Activated T-cell treated with anti-CD3 and anti-CD28 coated beads, Interleukin-2, amount 50 U/mL, for 1 hour (primary cell): ENCODE data around the gene IFT81.
"Not testable (repeated sequence)": the region's sequence is repeated elsewhere in the genome, so short reads cannot be mapped to it uniquely, and the experiment has no call there.

Source experiments
- DNase-seq: peaks from one replicate; pipeline ENCODE4 v3.0.0-alpha.2; 2020

Gene IFT81, protein sequence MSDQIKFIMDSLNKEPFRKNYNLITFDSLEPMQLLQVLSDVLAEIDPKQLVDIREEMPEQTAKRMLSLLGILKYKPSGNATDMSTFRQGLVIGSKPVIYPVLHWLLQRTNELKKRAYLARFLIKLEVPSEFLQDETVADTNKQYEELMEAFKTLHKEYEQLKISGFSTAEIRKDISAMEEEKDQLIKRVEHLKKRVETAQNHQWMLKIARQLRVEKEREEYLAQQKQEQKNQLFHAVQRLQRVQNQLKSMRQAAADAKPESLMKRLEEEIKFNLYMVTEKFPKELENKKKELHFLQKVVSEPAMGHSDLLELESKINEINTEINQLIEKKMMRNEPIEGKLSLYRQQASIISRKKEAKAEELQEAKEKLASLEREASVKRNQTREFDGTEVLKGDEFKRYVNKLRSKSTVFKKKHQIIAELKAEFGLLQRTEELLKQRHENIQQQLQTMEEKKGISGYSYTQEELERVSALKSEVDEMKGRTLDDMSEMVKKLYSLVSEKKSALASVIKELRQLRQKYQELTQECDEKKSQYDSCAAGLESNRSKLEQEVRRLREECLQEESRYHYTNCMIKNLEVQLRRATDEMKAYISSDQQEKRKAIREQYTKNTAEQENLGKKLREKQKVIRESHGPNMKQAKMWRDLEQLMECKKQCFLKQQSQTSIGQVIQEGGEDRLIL

DNA sequence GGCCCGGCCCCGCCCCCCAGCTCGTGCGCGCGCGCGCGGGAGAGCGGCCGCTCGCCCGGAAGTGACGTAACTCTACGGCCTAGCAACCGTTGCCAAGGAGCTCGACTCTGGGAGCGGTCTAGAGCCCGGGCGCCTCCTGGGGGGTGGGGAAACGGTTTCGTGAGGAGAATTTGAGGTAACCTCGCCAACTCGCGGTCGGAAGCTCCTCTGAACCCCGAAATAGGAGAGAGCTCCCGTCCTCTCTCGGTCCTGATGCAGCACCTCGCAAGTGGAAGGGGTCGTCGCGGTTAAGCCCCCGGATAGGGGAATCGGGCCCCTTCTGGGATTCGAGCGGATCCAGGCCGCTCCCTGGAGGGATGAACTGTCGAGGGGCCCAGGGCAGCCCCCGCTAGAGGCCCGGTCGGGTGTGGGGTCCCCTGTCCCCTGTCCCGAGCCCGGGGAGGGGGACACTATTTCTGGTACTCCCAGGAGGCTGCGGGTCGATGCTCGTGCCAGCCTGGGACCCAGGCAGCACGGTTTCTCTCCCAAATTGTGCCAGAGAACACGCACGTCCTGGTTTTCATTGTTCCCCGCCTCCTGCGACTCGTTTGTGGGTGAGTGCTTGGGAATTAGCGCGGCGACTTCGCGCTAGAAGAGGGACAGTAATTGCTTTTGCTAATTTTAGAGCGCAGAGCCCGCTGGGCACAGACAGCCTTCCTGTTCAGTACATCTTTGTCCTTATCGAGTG, at the start of gene IFT81:
TSS of gene IFT81 (plus strand) at position 89 of the 727 bp plus-strand sequence. CDS start 3,024 bp downstream, outside the sequence.
- DNase-seq, result peak; percentile 98

DNA sequence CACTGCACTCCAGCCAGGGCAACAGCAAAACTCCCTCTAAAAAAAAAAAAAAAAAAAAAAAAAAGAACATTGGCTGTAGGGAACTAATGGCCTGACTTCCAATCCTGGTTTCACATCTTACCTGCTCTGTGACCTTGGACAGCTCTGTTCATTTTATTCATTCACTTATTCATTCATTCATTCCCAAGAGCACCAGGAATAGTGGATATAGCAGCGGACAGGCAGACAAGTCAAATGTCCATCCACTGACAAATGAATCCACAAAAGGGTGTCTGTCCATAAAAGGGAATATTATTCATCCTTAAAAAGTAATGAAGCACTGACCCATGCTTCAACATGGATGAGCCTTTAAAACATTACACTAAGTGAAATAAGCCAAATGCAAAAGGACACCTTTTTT, 48.3 kb upstream of the IFT81 start:
- DNase-seq, result no peak

DNA sequence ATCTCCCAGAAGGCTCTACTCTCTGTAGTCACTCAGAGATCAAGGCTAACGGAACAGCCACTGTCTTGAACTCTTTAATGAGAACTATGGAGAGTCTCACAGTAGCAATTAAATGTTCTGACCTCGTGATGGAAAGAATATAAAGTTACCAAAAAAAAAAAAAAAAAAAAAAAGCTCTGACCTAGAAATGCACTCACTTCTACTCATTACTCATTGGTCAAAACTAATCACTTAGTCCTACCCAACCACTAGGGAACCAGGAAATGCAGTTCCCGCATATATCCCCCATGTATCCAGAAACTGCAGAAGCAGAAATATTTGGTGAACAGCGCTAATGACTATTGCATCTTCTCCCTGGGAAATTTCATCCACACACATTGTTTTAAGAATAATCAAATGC, 46.4 kb upstream of the IFT81 start:
- no peak for DNase-seq

DNA sequence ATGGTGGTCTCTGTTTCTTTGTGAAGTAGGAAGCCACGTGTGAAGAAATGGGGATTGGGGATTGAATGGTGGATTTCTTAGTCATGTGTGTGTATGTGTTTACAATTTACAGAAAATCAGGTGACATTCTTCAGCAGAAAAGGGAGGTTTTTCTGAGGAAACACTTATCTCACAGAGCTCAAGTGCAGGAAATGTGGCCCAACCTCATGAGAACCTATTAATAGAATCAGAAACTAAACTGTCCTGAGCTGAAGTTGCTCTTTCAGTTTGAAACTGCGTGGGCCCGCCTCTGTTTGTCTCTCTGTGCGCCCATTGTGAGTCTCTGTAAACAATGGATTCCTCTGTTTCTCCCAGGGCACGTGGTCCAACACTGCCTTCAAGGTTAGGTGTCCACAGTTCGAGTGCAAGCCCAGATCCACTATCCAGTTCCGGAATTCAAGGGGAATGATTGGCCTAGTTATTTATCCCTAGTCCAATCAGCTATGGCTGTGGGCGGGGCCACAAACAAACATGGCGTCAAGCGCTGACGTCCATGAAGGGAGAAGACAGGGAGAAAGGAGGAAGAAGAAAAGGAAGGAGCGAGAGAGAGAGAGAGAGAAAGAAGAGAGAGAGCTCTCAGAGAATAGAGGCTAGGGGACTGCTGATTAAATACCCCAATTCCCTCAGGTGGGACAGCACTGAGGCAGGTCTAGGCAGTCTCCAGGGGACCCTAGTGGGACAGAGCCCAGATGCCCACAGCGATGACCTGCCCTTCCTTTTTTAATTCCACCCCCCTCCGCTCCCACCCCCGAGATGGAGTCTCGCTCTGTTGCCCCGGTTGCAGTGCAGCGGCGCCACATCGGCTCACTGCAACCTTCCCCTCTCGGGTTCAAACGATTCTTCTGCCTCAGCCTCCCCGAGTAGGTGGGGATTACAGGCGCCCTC, 44.4 kb upstream of the IFT81 start:
- peak; percentile 71 for DNase-seq

DNA sequence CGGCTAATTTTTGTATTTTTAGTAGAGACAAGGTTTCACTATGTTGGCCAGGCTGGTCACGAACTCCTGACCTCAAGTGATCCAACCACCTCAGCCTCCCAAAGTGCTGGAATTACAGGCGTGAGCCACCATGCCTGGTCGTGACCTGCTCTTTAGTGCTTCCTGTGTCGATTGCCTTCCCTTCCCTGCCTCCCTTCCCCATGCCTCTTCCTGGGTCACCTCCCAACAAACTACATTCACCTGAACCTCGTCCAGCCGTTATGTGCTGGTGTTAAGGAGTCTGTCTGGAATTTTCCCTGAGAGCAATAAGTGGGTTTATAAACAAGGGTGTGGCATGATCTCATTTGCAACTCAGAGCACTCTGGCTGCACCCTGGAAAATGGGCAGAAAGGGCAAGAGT, 43.7 kb upstream of the IFT81 start:
- DNase-seq, result no peak

DNA sequence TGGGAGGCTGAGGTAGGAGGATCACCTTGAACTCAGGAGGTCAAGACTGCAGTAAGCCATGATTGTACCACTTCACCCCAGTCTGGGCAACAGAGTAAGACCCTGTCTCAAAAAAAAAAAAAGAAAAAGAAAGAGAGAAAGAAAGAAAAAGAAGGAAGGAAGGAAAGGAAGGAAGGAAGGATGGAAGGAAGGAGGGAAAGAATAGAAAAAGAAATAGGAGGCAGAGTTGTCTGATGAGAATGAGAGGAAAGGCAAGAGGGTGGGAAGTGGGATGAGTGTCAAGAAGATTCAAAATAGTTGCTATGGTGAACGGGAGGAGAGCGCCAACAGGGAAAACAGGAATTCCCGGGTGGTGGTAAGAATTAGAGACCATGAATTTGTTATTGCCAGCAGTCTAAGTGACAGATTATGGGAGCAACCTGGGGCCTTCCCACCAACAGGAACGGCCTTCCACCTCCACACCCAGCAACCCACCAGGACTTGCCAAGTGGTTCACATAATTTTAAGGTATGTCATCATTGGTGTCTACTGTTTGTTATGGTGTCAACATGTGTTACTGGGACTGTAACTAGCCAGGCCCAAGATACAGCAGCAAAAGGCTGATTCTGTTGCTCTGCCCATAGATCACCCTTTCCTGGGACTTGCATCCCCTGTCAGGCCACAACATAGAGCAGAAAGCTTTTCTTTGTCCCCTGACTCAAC, 39.7 kb upstream of the IFT81 start:
- no peak for DNase-seq

DNA sequence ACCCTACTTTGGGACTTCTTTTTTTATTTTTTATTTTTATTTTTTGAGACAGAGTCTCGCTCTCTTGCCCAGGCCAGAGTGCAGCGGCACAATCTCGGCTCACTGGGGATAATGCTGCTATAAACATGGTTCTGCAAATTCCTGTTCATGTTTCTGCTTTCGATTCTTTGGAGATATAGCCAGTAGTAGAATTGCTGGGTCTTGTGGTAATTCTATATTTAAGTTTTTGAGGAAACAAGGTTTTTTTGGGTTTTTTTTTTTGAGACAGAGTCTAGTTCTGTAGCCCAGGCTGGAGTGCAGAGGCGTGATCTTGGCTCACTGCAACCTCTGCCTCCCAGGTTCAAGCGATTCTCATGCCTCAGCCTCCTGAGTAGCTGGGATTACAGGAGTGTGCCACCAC, 35.9 kb upstream of the IFT81 start:
- not testable (repeated sequence) for DNase-seq

DNA sequence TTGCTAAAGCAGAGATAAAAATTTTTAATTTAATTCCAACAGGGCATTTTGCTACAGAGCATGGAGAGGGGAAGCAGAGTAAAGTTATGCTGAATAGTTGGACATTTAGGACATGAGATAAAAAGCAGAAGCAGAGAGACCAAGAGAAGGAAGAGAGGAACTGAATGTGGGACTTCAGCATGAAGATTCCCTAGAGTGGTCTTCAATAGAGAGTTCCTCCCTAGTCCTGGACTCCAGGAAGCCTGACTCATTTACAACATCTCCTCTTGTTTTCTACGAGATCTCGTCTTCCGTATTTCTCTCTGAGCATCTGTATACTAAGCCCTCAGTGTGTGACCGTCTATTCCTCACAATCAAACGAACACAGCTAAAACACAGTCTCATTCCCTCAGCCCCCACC, 35.2 kb upstream of the IFT81 start:
- no peak for DNase-seq

DNA sequence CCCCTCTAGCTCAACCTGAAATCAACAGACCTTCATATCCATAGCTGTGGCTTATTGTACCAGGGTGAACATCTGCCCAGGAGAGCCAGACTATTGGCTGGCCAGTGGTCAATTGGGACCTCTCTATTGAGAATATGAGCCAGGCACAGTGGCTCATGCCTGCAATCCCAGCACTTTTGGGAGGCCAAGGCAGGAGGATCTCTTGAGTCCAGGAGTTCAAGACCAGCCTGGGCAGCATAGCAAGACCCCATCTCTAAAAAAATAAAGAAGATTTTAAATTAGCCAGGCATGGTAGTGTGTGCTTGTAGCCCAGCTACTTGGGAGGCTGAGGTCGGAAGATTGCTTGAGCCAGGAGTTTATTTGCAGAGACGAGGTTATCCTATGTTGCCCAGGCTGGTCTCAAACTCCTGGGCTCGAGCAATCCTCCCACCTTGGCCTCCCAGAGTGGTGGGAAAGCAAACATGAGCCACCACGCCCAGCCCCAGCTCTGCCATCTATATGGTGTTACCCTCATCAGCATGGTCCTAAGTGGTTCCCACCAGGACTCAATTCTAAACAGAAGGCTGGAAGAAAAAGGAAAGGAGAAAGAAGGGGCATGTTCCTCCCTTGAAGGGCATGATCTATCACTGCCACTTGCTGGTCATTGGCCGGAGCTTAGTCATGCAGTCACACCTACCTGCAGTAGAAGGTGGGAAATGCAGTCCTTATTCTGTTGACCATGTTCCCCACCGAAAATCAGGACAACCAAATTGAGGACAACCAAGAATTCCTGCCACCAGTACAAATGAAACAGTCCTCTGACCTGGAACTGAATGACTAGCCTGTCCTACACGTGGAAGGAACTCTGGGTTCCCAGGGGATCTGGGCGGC, 33.7 kb upstream of the IFT81 start:
- DNase-seq, result no peak

DNA sequence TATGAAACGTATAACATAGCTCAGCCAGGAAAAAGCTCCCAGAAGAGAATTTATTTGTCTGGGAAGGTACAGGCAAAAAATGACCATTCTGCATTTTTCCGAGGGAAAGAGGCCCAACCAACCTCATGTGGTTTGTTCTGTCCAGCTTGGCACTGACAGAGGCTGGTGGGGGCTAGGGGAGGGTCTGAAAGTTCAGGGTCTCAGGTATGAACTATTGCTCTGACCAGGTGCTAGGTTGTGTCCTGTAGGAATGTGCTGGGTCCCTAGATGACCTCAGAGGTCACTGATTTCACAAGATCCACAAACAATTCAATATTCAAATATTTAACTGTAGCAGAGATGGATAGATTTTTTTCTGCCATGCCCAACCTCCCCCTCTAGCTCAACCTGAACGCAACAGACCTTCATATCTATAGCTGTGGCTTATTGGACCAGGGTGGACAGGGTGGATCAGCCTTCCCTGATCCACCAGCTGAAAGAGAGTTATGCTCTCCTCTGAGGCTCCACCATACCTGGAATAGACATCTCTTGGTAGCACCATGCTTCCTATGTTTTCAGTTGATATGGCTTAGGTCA, 32.9 kb upstream of the IFT81 start:
- no peak for DNase-seq

DNA sequence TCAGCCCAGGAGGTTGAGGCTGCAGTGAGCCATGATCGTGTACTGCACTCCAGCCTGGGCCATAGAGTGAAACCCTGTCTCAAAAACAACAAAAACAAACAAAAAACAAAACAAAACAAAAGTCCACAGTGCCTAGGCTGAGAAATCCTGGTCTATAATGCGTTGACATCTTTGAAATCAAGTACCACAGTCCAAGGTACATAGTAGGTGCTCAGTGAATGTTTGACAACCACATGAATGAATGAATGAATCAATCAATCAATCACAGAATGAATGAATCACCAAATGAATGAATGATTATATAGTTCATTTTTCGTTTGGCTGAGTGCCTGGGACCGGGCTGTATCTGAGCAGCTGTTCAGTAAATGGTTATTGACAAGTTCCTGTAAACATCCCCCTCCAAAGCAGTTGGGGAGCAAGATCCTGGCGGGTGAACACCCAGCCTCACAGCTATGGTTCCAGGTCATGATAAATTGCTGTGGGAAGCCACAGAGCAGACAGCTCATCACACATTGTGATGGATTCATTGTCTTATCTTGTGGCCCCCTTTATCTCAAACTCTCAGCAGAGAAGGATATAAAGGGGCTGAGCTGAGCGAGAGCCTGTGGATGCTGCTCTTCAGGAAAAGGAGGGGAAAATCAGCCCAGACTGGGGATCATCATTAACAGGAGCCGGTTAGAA, 30.4 kb upstream of the IFT81 start:
- DNase-seq, result no peak

DNA sequence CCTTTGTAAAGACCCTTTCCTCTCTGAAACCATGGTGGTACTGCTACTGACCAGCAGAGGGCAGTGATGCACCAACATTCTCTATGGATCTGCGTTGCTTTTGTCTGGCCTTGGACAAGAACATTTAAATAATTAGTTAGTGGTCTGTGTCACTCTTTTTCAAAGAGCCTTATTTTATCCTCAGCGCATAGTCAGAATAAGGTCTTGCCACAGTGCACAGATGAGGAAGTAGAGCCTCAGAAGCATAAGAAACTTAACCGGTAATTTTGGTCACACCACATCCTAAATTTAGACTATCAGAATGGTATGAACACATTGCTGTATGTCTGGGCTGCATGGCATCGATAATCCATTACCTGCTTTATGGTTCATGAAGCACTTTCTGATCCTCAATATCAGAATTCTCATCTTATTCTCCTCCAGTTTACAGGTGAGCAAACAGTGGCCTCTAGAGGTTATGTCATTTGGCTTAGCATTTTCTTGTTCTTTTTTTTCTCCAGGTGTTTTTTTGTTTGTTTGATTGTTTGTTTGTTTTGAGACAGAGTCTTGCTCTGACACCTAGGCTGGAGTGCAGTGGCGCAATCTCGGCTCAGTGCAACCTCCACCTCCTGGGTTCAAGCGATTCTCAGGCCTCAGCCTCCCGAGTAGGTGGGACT, 23.7 kb upstream of the IFT81 start:
- peak; percentile 60 for DNase-seq

DNA sequence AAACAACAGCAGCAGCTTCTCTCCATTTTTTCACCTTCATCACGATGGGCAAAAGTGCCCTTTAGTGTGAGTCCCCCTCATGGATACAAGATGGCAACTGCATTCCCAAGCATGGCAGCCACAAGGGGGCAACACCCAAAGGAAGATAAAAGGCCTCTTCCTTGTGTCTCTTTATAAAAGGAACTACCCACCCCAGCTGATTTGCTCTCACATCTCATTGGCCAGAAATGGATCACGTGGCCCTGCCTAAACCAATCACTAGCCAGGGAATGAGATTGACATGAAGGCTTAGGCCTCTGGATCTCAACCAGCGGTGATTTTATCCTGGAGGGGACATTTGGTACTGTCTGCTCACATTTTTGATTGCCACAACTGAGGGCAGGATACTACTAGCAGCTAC, 21.9 kb upstream of the IFT81 start:
- peak; percentile 23 for DNase-seq

DNA sequence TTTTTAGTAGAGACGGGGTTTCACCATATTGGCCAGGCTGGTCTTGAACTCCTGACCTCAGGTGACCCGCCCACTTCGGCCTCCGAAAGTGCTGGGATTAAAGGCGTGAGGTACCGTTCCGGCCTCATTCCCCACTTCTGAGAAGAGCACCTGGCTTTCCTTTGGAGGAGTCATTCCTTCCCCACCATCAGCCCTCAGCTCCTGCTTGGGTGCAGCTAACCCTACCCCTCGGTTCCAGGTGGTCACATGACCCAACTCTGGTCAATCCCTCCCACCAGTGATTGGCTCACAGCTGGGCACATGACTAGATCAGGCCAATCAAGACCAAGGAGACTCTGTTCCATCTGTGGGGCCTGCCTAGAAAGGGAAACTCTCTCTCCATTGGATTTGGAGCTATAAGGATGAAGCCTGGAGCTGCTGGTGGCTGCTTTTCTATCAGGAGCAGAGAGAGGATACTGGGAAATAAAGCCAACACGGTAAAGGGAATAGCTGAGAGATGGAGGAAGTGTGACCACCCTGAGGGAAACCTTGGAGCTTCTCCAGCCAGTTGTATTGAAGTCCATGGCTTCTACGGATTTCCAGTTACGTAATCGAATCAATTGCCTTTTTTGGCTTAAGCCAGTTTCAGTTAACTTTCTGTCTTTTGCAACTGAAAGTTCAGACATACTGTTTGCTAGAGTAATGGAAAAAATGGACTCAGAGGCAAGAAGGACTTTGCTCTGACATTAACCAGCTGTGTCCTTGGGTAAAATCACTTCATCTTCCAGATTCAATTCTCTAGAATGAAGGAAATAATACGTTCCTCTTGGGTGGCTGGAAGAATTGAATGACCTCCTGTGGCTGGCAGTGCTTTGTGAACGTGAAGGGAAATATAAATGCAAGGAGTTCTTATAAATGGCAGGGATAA, 19.7 kb upstream of the IFT81 start:
- no peak for DNase-seq

DNA sequence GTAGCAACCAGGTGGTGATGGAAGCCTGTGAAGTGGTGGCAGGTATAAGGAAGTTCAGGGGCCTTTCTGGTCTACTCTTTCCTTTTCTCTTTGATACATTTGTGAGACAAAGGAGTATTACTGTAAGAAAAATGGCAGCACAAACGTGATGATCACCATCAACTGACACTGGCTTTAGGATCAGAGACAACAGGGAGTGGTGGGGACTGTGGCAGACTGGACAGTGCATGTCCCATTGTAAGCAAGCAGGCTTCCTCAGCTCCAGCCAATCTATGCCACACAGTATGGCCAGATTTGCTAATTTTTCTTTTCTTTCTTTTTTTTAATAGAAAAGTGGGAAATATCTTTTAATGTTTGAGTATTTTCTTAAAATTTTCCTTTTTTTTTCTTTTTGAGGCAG, 19.0 kb upstream of the IFT81 start:
- no peak for DNase-seq

DNA sequence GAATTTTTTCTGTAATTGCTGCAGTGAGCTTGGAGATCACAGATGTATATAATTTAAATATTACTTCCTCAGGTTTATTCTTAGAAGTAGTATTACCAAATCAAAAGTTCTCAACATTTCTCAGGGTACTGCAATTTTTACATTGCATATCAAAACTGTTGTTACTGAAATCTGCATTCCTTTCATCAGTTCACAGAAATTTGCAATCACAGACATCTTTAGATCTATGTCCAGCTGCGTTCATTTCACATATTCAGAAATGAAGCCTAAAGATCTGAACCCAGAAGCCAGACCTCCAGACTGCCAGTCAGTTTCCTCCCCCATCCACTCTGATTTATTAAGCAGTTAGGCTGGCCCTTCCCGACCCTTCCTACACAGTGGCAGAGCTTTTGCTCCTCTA, 18.2 kb upstream of the IFT81 start:
- DNase-seq, result no peak

DNA sequence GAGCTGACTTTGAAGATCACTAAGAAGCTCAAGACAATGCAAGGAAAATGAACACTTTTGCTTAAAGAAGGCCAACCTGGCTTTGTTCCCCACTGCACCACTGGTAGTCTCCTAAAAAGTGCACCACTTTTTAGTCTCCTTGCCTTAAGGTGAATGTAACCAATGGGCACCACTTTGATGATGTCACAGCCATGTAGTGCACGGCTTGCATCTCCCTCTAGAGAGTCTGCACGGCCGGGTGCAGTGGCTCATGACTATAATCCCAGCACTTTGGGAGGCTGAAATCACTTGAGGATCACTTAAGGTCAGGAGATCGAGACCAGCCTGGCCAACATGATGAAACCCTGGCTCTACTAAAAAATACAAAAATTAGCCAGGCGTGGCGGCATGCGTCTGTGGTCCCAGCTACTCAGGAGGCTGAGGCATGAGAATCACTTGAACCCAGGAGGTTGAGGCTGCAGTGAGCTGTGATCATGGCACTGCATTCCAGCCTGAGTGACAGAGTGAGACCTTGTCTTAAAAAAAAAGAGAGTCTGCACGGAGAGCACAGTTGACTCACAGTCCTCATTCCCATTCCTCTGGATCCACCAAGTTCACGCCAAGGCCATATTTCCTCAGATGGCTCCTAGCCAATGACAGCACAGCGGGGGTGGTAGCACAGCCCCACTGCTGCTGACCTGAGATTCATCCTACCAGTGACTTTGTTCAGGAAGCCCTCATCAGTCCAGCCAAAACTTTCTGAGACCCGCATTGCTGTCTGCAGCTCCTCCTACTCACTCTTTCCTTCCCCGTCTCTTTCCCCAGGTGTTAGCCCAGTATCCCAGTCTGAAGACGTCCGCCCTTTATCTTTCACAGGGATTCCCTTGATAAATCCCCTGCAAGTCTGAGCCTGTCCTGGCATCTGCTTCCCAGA, 16.5 kb upstream of the IFT81 start:
- no peak for DNase-seq
